Gastrocnemius medialis (tissue), 4 donors: ENCODE measurements around the gene DTHD1.

Source experiments
- POLR2A ChIP-seq, 2 donors: fragments of 450-650 bp; IDR thresholded peaks; one replicate each; pipeline ENCODE4 v1.6.1; 2017; ENCODE audit warnings: antibody characterized with exemption in 2 of 2, mild to moderate bottlenecking in 2 of 2, moderate library complexity in 2 of 2
- TF ChIP-seq, protein P1 (sequence below), 5 experiments: fragments of 450-650 bp in 3 of 5; fragments of 200-600 bp in 2 of 5; sonication (generic) in 2 of 5; IDR thresholded peaks in 4 of 5; conservative IDR thresholded peaks in 1 of 5; 1 replicate in 4 of 5; 2 replicates in 1 of 5; pipeline ENCODE4 v1.5.1; 2016 to 2019; ENCODE audit warnings: antibody characterized with exemption in 5 of 5, mild to moderate bottlenecking in 3 of 5, moderate library complexity in 3 of 5

DNA sequence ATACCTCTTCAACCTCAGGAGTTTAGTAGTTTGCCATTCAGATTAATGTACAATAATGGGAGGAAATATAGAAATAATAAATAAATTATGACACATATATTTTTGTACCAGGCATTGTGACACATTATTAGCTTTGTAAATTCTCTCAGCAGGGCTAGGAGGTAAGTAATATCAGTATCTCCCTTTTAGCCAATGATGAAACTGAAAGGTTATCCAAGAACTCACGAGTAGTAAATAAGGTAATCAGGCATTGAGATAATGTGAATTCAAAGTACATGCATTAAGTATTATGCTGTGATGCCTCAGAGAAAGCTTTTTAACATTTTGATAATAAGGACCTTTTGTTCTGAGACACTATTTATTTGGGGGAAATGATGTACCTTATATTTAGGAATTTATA is 31.8 kb upstream of the DTHD1 start:
- TF ChIP-seq, protein P1, sequence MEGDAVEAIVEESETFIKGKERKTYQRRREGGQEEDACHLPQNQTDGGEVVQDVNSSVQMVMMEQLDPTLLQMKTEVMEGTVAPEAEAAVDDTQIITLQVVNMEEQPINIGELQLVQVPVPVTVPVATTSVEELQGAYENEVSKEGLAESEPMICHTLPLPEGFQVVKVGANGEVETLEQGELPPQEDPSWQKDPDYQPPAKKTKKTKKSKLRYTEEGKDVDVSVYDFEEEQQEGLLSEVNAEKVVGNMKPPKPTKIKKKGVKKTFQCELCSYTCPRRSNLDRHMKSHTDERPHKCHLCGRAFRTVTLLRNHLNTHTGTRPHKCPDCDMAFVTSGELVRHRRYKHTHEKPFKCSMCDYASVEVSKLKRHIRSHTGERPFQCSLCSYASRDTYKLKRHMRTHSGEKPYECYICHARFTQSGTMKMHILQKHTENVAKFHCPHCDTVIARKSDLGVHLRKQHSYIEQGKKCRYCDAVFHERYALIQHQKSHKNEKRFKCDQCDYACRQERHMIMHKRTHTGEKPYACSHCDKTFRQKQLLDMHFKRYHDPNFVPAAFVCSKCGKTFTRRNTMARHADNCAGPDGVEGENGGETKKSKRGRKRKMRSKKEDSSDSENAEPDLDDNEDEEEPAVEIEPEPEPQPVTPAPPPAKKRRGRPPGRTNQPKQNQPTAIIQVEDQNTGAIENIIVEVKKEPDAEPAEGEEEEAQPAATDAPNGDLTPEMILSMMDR (IDR thresholded peaks at IDR 0.05 in 4 of 5, conservative IDR thresholded peaks at IDR 0.05 in 1 of 5), result no peak
- no peak for TF ChIP-seq POLR2A (IDR thresholded peaks at IDR 0.05)
